HepG2 (cell line): ENCODE results near the gene RNF213. TPM values are rescaled to one million over a fixed set of nuclear protein-coding genes. Genes with fewer than 3 reads are reported as not detected.

Experiments
- CEBPB ChIP-seq: IDR thresholded peaks from 2 replicates; pipeline ENCODE4 v1.6.1; 2011; ENCODE audit warnings: low read depth, low read length, improper control_type of control experiment, borderline replicate concordance
- KLF16 ChIP-seq, 2 experiments: sonication (generic) in 1 of 2; formaldehyde crosslinking in 1 of 2; IDR thresholded peaks; 2 replicates each; pipeline versions ENCODE4 v1.6.1 to v1.8.0; 2016 to 2023; ENCODE audit warnings: missing genetic modification reagents in 2 of 2, missing compliant biosample characterization in 1 of 2
- RAD51 ChIP-seq: fragments of 450-650 bp; IDR thresholded peaks from 2 replicates; pipeline ENCODE4 v1.6.1; 2016; ENCODE audit warnings: borderline replicate concordance
- SAFB2 ChIP-seq: sonication (generic); formaldehyde crosslinking; IDR thresholded peaks from 2 replicates; pipeline ENCODE4 v1.5.1; 2020; ENCODE audit warnings: missing genetic modification reagents, low read depth, mild to moderate bottlenecking, borderline replicate concordance
- SP1 ChIP-seq, 2 experiments: fragments of 450-650 bp in 1 of 2; sonication (generic) in 1 of 2; formaldehyde crosslinking in 1 of 2; IDR thresholded peaks; 2 replicates each; pipeline versions ENCODE4 v1.4.0 to v1.6.1; 2016 to 2020; ENCODE audit warnings: missing genetic modification reagents in 1 of 2
- SPEN ChIP-seq: sonication (generic); formaldehyde crosslinking; IDR thresholded peaks from 2 replicates; pipeline ENCODE4 v1.5.1; 2020; ENCODE audit warnings: low read depth, mild to moderate bottlenecking, missing genetic modification reagents
- XBP1 ChIP-seq: sonication (generic); formaldehyde crosslinking; IDR thresholded peaks from 2 replicates; pipeline ENCODE4 v1.5.0; 2020; ENCODE audit warnings: missing genetic modification reagents
- YY1 ChIP-seq: IDR thresholded peaks from 2 replicates; pipeline ENCODE4 v1.6.1; 2011; ENCODE audit warnings: low read length, low read depth, moderate library complexity, mild to moderate bottlenecking; ENCODE audit not compliant: insufficient read depth, insufficient replicate concordance
- ZFP82 ChIP-seq: sonication (generic); formaldehyde crosslinking; IDR thresholded peaks from 2 replicates; pipeline ENCODE4 v1.5.1; 2020; ENCODE audit warnings: mild to moderate bottlenecking, missing genetic modification reagents, borderline replicate concordance
- ZNF225 ChIP-seq: sonication (generic); formaldehyde crosslinking; IDR thresholded peaks from 2 replicates; pipeline ENCODE4 v1.4.0; 2020; ENCODE audit warnings: mild to moderate bottlenecking, missing genetic modification reagents
- ZNF256 ChIP-seq: sonication (generic); formaldehyde crosslinking; conservative IDR thresholded peaks from 2 replicates; pipeline ENCODE4 v1.4.0; 2020; ENCODE audit warnings: missing genetic modification reagents
- ZNF841 ChIP-seq: sonication (generic); formaldehyde crosslinking; IDR thresholded peaks from 2 replicates; pipeline ENCODE4 v1.8.1; 2023; ENCODE audit warnings: missing genetic modification reagents, borderline replicate concordance
- polyA plus RNA-seq, 8 experiments: library from polyadenylated mRNA; depleted of rRNA in 3 of 8; stranded (reverse) in 7 of 8; unstranded in 1 of 8; fragments of >200 nt; fragmentation: Illumina TruSeq in 4 of 8; extraction: Trizol in 4 of 8; gene quantifications; 2 replicates each; pipeline versions ENCODE4 v1.2.1 to v1.2.3, GENCODE V29; 2011 to 2016; ENCODE audit warnings: low read depth in 4 of 8, missing spikeins in 1 of 8, mixed read lengths in 1 of 8; ENCODE audit not compliant: insufficient read depth in 1 of 8
- total RNA-seq, 5 experiments: library from RNA; depleted of rRNA; stranded (reverse); fragments of >200 nt; fragmentation: Illumina TruSeq; extraction: Trizol; gene quantifications; 2 replicates each; pipeline ENCODE4 v1.2.3, GENCODE V29; 2016; ENCODE audit warnings: low read depth in 1 of 5
- TF ChIP-seq, protein P1 (sequence below): sonication (generic); formaldehyde crosslinking; IDR thresholded peaks from 2 replicates; pipeline ENCODE4 v1.8.0; 2022; ENCODE audit warnings: mild to moderate bottlenecking, missing genetic modification reagents, moderate library complexity
- TF ChIP-seq, protein P2 (sequence below): IDR thresholded peaks from 2 replicates; pipeline ENCODE4 v1.6.1; 2012; ENCODE audit warnings: low read depth, low read length, improper control_type of control experiment
- TF ChIP-seq, protein P3 (sequence below): sonication (generic); formaldehyde crosslinking; IDR thresholded peaks from 2 replicates; pipeline ENCODE4 v1.8.1; 2023; ENCODE audit warnings: mild to moderate bottlenecking, inconsistent platforms, moderate library complexity, missing genetic modification reagents, borderline replicate concordance
- TF ChIP-seq, protein P4 (sequence below): sonication (generic); formaldehyde crosslinking; conservative IDR thresholded peaks from 2 replicates; pipeline ENCODE4 v1.8.0; 2022; ENCODE audit warnings: missing genetic modification reagents
- TF ChIP-seq, protein P5 (sequence below): sonication (generic); formaldehyde crosslinking; IDR thresholded peaks from 2 replicates; pipeline ENCODE4 v1.4.0; 2020; ENCODE audit warnings: missing genetic modification reagents
- TF ChIP-seq, protein P6 (sequence below): sonication (generic); formaldehyde crosslinking; IDR thresholded peaks from 2 replicates; pipeline ENCODE4 v1.5.0; 2020; ENCODE audit warnings: missing genetic modification reagents

RNF213 gene
- total and polyA plus RNA-seq, 2 of the 13 experiments (the other 11 are each of a cell fraction or from before 2014, with no cell fraction given): 38.6 to 38.7 TPM

DNA sequence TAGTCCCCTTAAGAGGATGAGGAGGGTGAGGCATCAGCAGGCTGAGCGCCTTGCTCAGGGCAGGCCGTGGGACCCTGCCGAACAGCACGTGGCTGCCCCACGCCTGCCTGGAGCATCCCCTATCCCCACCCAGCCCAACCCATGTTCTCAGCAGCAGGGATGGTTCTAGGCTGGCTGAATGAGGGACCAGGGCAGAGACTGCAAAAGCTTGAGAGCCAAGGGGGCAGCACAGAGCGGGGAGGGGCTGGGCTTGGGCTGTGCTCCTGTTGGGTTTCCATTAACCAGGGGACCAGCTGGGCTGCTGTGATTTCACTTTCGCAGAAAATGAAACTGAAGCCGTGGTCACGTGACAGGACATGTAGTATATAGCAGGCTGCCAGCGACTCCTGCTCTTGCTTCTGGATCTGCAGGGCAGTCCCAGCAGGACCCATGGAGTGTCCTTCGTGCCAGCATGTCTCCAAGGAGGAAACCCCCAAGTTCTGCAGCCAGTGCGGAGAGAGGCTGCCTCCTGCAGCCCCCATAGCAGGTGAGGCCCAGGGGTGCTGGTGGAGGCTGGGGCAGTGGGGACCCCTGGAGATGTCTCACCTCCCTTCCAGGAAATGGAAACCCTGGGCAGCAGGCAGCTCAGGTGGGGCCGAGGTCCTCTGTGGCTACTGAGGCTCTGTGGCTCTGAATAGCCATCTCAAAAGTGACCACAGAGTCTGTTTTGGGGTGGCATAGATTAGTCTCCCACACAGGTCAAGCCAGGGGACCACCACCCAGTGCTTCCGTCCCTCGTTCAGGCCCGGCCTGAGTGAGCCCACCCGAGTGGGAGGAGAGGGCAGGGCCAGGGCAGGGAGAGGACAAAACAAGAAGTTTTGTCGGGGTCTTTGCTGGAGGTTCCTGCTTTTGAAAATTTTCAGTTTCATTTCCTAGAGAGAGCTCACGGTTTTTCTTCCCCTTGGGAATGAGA lies 2.9 kb downstream of the RNF213 start (continued):
- peak in 1 of 2 experiments; percentile 66; a peak in 2 of 4 replicates for TF ChIP-seq KLF16 (CRISPR knock-in tag; IDR thresholded peaks at IDR 0.05)
- TF ChIP-seq, protein P1, sequence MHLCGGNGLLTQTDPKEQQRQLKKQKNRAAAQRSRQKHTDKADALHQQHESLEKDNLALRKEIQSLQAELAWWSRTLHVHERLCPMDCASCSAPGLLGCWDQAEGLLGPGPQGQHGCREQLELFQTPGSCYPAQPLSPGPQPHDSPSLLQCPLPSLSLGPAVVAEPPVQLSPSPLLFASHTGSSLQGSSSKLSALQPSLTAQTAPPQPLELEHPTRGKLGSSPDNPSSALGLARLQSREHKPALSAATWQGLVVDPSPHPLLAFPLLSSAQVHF (CRISPR knock-in tag): no peak
- TF ChIP-seq ZFP82: no peak; the same call in 1 of the 2 replicates
- TF ChIP-seq, protein P2, sequence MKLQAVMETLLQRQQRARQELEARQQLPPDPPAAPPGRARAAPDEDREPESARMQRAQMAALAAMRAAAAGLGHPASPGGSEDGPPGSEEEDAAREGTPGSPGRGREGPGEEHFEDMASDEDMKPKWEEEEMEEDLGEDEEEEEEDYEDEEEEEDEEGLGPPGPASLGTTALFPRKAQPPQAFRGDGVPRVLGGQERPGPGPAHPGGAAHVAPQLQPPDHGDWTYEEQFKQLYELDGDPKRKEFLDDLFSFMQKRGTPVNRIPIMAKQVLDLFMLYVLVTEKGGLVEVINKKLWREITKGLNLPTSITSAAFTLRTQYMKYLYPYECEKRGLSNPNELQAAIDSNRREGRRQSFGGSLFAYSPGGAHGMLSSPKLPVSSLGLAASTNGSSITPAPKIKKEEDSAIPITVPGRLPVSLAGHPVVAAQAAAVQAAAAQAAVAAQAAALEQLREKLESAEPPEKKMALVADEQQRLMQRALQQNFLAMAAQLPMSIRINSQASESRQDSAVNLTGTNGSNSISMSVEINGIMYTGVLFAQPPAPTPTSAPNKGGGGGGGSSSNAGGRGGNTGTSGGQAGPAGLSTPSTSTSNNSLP: peak; percentile 67; the same call in 1 of the 2 replicates
- TF ChIP-seq YY1: peak; percentile 55
- TF ChIP-seq, protein P3, sequence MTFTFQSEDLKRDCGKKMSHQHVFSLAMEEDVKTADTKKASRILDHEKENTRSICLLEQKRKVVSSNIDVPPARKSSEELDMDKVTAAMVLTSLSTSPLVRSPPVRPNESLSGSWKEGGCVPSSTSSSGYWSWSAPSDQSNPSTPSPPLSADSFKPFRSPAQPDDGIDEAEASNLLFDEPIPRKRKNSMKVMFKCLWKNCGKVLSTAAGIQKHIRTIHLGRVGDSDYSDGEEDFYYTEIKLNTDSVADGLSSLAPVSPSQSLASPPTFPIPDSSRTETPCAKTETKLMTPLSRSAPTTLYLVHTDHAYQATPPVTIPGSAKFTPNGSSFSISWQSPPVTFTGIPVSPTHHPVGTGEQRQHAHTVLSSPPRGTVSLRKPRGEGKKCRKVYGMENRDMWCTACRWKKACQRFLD (CRISPR knock-in tag): no peak
- peak; percentile 99 for TF ChIP-seq RAD51
- TF ChIP-seq ZNF841 (CRISPR knock-in tag): no peak
- TF ChIP-seq, protein P4, sequence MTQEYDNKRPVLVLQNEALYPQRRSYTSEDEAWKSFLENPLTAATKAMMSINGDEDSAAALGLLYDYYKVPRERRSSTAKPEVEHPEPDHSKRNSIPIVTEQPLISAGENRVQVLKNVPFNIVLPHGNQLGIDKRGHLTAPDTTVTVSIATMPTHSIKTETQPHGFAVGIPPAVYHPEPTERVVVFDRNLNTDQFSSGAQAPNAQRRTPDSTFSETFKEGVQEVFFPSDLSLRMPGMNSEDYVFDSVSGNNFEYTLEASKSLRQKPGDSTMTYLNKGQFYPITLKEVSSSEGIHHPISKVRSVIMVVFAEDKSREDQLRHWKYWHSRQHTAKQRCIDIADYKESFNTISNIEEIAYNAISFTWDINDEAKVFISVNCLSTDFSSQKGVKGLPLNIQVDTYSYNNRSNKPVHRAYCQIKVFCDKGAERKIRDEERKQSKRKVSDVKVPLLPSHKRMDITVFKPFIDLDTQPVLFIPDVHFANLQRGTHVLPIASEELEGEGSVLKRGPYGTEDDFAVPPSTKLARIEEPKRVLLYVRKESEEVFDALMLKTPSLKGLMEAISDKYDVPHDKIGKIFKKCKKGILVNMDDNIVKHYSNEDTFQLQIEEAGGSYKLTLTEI: no peak
- TF ChIP-seq CEBPB: no peak
- TF ChIP-seq, protein P5, sequence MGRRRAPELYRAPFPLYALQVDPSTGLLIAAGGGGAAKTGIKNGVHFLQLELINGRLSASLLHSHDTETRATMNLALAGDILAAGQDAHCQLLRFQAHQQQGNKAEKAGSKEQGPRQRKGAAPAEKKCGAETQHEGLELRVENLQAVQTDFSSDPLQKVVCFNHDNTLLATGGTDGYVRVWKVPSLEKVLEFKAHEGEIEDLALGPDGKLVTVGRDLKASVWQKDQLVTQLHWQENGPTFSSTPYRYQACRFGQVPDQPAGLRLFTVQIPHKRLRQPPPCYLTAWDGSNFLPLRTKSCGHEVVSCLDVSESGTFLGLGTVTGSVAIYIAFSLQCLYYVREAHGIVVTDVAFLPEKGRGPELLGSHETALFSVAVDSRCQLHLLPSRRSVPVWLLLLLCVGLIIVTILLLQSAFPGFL: no peak
- TF ChIP-seq ZNF256: peak; percentile 84; the same call in 1 of the 2 replicates
- TF ChIP-seq ZNF225: no peak
- TF ChIP-seq SPEN (CRISPR knock-in tag): peak; percentile 46; the same call in 1 of the 2 replicates
- TF ChIP-seq SAFB2 (CRISPR knock-in tag): peak; percentile 88; the same call in 1 of the 2 replicates
- TF ChIP-seq SP1 (IDR thresholded peaks at IDR 0.05): no peak
- TF ChIP-seq SP1 (CRISPR knock-in tag; IDR thresholded peaks at IDR 0.05): no peak
- TF ChIP-seq, protein P6, sequence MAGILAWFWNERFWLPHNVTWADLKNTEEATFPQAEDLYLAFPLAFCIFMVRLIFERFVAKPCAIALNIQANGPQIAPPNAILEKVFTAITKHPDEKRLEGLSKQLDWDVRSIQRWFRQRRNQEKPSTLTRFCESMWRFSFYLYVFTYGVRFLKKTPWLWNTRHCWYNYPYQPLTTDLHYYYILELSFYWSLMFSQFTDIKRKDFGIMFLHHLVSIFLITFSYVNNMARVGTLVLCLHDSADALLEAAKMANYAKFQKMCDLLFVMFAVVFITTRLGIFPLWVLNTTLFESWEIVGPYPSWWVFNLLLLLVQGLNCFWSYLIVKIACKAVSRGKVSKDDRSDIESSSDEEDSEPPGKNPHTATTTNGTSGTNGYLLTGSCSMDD (CRISPR knock-in tag): no peak; the same call in 1 of the 2 replicates
- TF ChIP-seq XBP1 (CRISPR knock-in tag): no peak
